Middle frontal gyrus (tissue), 1 donor: Measurements from ENCODE around the gene ABHD17B.
"Not testable (repeated sequence)": the region's sequence is repeated elsewhere in the genome, so short reads cannot be mapped to it uniquely, and the experiment has no call there.

Experiments used
- DNase-seq: peaks from one replicate; pipeline ENCODE4 v3.0.0-alpha.2; 2015; ENCODE audit warnings: low spot score; ENCODE audit errors: extremely low spot score

Gene ABHD17B

DNA sequence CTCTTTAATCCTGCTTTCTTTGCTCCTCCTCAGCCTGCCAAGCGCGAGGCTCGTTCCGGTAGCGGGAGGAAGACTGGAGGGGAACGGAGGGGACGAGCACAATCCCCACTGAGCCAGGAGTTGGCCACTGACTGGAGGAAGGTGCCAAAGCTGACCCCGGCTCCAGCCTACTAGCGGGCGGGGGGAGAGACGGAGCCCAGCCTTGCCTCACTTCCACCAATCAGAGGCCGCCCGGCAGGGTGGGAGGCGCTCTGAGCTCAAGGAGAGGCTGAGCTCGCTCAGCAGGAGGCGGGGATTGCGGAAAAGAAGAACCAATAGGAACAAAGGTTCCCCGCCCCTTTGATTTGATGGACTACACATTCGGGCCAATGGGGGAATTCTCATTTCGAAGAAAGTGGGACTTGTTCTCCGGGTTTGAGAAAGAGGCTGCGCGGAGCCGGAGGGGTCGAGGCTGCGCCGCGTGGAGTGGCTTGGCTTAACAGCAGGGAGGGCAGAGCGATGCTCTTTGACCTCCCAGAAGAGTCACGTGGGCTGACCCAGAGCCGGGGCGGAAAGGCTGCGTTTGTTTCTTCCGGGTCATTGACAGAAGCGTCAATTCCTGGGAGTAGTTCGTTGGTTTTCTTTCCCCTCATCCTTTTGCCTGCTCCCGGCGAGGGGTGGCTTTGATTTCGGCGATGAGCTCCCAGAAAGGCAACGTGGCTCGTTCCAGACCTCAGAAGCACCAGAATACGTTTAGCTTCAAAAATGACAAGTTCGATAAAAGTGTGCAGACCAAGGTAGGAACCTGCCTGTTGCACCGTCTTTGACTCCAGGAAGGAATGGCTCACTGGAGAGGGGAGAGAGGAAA, at the start of gene ABHD17B, which contains the start of gene C9orf85:
ABHD17B (minus strand) TSS at position 133 of the 847 bp plus-strand sequence. CDS start 36,113 bp downstream, outside the sequence.
C9orf85 (plus strand) TSS at position 579 of the 847 bp plus-strand sequence; CDS start at position 675, 96 bp downstream.
- DNase-seq: peak; percentile 100

DNA sequence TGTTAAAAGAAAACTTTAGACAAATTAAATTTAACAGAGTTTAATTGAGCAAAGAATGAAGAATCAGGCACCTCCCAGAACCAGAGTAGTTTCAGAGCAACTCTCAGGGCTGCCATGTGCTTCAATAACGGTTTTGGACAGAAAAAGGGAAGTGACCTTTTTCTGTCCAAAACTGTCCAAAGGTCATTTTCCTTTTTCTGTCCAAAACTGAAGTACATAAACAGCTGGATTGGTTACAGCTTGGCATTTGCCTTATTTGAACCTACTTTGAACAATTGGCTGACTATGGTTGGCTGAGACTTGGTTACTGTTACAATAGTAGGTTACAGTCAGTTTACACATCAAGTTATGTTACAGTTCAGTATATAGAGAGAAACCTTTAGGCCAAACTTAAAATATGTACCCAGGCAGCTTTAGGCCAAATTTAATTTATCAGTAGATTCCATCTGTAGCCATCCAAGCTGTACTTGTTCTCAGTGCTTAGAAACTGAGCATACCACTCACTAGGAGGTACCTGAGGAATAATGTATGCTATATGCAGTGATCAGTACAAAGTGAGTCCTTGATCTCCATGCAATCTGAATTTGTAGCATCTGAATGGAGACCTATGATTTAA, 44.4 kb upstream of the ABHD17B start:
- DNase-seq: no peak

DNA sequence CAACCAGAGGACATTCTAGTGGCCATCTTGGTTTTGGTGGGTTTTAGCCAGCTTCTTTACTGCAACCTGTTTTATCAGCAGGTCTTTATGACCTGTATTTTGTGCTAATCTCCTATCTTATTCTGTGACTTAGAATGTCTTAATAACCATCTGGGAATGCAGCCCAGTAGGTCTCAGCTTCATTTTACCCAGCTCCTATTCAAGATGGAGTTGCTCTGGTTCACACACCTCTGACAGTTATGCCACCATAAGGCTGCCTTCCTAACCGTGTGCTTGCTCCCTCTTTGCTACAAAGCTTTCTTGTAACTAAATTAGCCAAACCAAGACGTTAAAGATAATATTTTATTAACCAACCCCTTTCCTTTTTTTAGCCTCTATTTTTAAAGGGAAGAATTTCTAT, 43.7 kb upstream of the ABHD17B start:
- not testable (repeated sequence) for DNase-seq

DNA sequence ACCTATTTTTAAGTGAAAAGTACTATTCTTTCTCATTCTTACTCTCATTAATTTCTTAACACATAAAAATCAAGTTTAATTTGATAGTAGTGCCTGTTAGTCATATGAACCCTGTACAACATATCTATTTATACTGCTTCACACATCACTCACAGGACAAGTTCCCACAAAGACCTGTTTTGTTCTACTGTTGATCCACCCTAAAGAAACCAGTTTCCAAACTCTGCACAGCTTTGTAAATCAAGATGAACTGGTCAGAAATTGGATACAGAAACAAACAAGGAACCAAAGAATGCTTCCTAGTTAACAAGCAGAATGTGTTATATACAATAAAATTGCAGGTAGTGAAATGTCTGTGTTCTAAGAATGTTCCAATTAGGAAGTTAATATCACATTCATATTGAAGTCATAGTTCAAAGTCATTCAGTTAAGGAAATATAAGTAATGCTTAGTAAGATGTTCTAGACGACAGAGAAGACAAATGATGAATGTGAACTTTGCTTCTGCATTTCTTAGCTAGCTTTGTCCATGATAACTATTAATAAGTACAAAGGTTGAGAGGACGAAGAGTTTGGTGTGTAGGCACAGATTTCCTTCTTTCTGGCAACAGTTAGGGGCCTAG, 33.9 kb upstream of the ABHD17B start:
- DNase-seq: no peak

DNA sequence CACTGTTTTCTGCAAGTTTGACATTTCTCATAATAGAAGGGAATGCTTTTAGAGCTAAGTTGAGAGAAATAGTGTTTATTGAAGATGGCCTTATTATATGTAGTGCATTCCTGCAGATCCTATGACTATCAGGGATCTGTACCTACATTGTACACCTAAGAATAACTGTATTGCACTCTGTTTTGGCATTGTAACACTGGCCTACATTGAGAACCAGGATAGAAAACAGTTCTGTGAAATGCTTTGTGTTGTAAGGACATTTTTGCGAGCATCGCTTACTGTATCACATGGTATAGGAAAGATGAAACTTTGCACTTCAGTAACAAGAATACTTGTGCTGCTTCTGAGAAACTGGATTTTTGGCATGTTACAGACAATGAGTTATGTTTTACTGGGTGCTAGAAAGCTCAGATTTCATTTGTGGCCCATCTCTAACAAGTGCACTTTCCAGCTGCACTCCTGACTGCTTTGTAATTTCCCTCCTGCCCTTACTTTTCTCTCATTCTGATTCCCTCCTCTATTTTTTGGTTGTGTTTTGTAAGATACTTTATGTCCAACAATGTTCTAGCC, 31.1 kb upstream of the ABHD17B start:
- DNase-seq: no peak

DNA sequence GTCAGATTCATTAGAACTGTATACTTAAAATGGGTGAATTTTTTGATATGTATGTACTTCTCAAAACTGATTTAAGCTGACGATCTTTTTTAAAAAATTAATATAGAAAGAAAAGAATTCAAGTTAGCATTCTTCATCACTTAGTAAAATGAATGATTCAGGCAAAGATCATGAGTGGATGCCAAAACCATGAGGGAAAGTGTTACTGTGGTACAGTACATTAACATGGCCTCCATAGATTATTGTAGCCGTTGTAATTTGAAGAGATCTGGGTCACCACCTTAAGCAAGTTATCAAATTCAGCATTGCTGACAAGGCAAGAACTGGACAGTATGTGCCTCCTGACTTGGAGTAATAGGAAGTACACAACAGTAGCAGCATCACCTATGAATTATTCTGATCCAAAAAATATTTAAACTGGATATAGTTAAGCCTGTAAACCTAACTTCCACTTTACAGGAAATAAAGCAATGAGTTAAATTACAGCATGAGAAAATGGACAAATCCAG, 30.1 kb upstream of the ABHD17B start:
- no peak for DNase-seq

DNA sequence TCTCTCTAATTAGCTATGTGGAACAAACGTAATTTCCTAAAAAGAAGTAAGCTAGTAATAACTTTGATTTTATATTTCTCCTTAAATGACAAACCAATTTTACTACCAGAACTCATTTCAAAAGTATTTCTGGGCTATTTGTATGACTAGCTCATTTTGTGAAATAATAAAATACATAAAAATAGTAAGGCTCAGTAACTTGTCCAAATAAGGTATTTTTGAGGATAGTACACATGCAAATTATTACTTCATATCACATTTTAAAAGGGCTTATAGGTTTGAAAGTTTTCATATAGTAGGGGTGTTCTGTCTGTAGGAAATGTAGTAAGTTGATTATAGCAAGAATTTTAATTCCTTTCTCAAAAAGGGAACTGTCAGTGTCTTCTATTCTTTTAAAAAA, 26.9 kb upstream of the ABHD17B start:
- no peak for DNase-seq

DNA sequence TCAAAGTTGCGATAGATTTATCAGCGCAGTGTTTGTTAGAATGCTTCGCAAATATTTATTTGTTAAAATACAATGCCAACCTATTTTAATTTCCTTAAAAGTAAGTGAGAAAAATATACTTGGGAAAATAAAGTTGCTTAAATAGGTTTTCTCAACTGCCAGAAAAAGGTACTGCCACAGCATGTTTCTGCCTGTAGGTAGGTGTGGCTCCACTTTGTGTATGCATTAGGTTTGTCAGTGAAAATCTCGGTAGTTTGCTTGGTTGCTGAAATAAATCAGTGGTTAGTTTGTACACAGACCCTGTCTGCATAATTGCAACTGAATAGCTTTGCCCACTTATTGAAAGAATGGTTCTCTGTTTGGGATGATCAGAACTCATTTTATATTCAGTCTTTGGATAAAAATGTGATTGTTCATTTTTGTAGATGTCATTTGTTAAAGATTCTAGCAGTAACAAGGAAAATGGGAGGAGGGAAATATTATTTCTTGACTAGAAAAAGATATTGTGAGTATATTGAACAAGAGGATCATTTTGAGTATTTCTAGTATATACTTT, 26.2 kb upstream of the ABHD17B start:
- peak; percentile 58 for DNase-seq

DNA sequence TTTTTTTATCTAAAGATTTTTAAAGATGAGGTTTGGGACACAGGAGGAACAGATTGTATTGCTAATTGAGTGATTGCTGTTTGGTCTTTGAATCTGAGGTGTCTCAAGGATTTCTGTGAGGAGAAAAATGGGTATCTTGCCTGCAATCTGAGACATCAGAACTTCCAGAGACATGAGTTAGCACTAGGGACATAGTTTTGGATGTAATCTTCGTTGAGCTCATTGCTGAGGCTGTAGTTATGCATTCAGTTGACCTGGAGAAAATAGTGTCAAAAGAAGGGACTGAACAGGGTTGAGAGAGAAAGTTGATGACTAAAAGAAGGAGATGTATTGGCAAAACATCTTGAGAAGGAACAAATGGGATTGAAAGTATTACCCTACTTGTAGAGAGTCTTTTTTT, 25.1 kb upstream of the ABHD17B start:
- DNase-seq: no peak

DNA sequence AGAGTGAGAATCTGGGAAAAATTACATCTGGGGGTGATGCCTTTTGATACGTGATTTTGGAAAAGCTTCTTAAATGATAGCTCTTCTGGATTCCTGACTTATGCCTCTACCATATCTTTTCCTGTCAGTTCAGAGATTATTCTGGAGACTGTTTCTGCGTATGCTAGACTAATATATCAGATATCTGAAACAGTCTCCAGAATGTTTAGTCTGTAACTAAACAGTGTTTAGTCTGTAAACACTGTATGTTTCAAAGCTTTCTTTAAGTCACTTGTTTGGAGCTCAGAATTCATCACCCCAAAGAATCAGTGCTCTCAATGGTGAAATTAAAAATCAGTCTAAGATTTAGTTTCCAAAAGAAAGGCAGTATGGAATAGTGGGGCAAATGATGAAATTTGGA, 20.2 kb upstream of the ABHD17B start:
- no peak for DNase-seq

DNA sequence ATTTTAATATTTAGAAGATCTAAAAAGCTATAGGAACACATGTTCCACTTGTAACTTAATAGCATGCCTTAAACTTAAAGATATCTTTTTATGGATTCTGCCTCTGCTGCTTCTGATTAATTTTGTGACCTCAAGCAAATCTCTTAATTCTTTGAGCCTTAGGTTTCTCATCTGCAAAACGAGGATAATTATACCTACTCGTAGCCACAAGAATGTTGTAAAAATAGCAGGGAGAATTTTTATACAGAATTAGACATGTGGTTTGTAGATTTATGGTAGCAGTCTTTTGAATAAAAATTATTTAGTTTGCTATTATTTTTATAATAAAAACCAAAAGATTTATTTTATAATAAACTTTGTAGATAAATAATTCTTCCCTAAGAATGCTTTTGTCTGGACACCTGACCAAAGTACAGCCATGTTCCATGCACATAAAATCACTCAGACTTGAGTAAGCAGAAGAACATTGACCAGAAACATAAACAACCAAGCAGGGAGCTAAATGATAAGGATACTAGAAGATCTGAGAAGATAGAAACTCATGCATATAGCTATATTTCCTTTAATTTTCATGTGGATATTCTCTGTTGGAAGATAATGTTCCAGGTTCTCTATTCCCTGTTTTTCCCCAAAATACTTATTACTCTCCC, 18.9 kb upstream of the ABHD17B start:
- DNase-seq: no peak

DNA sequence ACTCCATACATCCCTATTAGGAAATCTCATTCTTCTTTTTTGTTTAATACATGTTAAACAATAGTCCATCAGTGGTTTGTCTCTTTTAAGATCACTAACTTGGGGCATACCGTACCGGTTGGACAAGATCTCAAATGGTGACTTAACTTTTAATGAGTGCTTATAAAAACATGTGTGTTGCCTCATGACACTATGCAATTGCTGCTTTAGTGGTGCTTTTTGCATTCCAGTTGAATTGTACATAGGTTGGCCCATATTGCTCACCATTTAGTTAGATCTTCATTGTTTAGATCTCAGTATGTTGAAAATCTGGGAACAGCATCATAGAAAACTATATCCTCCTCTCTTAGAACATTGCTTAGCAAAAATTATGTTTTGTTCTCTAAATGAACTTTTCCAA, 18.2 kb upstream of the ABHD17B start:
- DNase-seq: no peak

DNA sequence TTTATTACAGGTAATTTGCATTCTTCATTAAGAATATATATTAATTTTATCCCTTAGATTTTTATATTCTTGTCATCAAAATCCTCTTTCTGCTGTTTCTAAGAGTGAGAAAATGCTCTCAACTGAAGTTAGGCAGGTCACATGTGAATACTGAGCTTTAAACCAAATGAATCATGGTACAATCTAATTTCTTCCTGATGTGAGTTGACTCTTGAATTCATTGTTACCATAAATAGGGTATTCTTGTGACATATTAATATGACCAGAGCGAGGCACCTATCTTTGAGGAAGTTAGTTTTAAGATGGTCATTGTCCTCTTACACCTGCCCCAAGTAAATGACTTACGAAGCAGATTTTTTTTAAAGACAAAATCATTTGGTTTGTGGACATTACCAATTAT, 17.8 kb upstream of the ABHD17B start:
- no peak for DNase-seq

DNA sequence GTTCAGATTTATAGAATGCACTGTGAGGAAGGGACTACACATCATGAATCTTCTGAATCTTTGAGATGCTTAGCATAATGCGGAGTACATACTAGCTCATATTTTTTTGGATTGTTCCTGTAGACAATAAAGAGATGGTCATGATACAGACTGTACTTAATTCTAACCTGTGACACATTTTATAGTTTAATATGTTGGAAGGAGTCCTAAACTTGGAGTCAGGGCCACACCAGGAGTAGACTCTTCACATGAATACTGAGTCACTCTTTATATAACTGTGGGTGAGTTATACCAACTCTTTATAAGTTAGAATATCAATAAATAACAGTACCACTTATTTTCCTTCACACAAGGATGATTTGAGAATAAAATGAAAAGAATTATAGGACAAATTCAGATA, 17.4 kb upstream of the ABHD17B start:
- DNase-seq: no peak

DNA sequence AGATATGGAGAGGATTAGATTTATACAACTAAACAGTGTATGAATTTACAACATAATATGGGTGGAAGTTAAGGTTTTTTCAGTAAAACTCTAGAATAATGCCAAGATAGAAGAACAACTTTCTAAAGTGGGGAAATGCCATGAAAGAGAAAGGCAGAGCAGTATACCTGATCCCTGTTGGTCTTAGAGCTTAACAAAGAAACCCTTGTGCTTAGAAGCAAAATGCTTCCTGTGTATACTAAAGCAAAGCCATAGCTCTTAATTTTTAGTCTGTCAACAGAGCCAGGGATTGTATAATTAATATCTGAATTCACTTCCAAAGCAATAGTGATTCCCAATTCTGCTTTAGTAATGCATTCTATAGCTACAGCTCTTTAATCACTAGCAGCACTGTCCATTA, 14.8 kb upstream of the ABHD17B start:
- DNase-seq: no peak

DNA sequence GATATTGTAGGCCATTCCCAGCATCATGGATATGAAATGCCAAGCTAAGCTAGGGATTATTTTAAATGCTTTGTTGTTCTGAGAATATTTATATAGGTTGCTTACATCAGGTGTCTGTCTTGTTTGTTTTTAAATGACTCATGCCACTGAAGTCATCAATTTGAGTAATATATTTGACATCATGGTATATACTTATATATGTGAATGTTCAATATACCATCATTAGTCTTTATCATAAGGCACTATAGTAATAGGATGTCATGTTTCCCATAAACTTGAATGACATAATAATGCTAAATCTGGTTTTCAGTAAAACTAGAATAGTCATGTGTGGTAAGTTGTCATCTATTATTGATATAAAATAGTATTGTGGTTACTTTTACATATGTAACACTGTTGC, 13.6 kb upstream of the ABHD17B start:
- DNase-seq: no peak

DNA sequence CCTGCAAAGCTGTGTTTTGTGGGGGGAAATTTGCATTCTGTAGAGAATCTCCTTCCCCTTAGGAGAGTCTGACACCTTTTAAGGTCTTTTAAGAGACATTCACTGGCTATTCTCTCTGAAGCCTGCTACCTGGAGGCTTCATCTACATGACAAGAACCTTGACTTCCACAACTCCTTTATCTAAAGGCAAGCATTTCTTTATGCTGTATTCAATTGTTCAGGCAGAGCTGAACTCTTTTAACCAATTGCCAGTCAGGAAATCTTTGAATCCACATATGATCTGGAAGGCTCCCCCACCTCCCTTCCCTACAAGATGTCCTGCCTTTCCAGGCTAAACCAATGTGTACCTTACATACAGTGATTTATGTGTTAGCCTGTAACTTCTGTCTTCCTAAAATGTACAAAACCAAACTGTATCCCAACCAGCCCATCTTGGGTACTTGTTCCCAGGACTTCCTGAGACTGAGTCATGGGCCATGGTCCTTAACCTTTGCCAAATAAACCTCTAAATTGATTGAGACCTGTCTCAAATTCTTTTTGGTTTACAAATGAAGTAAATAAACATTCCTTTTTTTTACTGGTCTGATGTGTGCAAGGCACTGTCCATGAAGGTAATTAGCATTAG, 10.3 kb upstream of the ABHD17B start:
- no peak for DNase-seq

DNA sequence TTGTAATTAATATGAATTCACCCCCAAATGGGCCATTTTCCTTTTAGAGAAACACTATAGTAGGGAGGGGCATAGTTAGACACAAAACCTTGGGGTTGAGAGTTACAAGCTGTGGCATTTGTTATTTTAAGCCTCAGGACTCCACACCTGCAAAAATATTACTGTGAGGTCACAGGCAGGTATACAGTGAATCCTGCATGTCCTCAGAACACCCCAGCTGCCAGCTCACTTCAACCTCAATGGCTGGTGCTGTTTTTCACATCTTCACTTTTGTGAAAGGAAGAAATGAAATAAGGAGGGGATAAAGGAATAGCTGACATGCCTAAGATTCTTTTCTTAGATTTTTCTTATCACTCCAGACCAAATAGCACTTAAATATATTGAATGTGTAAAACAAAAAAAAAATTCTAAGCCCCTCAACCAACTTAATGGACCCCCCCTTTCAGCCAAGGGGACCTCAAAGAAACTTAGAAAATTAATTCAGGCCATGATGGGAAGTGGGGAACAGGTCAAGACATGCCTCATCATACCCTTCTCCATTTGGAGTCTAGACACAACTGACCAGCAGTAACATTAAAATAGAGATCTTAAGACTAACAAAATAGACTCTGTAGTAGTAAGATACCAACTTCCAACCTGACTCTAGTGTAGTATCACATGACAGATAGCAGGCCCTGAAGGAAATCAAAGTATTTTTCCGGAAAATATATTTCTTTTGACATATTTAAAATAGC, 9.6 kb upstream of the ABHD17B start:
- DNase-seq: no peak

DNA sequence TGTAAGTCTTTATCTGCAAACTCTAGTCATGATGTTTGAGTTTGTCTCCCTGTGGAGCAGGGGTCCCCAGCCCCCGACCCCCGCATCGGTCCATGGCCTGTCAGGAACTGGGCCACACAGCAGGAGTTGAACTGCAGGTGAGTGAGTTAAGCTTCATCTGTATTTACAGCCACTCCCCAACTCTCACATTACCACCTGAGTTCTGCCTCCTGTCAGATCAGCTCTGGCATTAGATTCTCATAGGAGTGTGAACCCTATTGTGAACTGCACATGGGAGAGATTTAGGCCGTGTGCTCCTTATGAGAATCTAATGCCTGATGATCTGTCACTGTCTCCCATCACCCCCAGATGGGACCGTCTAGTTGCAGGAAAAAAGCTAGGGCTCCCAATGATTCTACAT, 7.4 kb upstream of the ABHD17B start:
- DNase-seq: no peak
